IMR-90 (cell line): ENCODE results near the gene CD6. TPM values are rescaled to one million over a fixed set of nuclear protein-coding genes. Genes with fewer than 3 reads are reported as not detected.

Experiments
- ATAC-seq: fragments of 200-7000 bp; cut with Tn5 transposase; 2 replicates; pipeline ENCODE4 v1.9.1; 2020; ENCODE audit warnings: low read depth, mild to moderate bottlenecking, moderate library complexity
- BruUV-seq: library from RNA; stranded (reverse); fragments of 400-500 nt; replicated peaks from 2 replicates; lab custom pipeline; 2021; lab: Mats Ljungman, UMichigan
- CTCF ChIA-PET: fragments of 300-600 bp; formaldehyde crosslinking; extraction: SDS; loops from one replicate; lab custom pipeline; 2021; ENCODE audit warnings: antibody characterized with exemption; lab: Yijun Ruan, JAX
- POLR2A ChIA-PET: fragments of 300-600 bp; sonication (Branson Sonifier 250); formaldehyde crosslinking; loops from one replicate; lab custom pipeline; 2022; ENCODE audit warnings: antibody characterized with exemption; ENCODE audit not compliant: unreplicated experiment; lab: Charles Lee
- DNase-seq: peaks from one replicate; pipeline ENCODE4 v3.0.0; 2013
- H2AFZ ChIP-seq: replicated peaks from 2 replicates; pipeline ENCODE3; 2013; ENCODE audit warnings: low read length, mild to moderate bottlenecking; ENCODE audit not compliant: poor library complexity
- H2AK5ac ChIP-seq: 2 replicates; pipeline ENCODE4 v1.6.1; 2013; ENCODE audit warnings: low read depth, low read length, inconsistent platforms
- H2AK9ac ChIP-seq: replicated peaks from 2 replicates; pipeline ENCODE3; 2013; ENCODE audit warnings: mild to moderate bottlenecking, low read depth, low read length, moderate library complexity; ENCODE audit not compliant: poor library complexity
- H2BK120ac ChIP-seq: 2 replicates; pipeline ENCODE4 v1.6.1; 2013; ENCODE audit warnings: low read depth, low read length, inconsistent platforms
- H2BK15ac ChIP-seq: 3 replicates; pipeline ENCODE4 v1.6.1; 2013; ENCODE audit warnings: low read depth, low read length, inconsistent platforms
- H2BK20ac ChIP-seq: 2 replicates; pipeline ENCODE4 v1.6.1; 2013; ENCODE audit warnings: low read depth, mild to moderate bottlenecking, inconsistent platforms, low read length, moderate library complexity
- H2BK5ac ChIP-seq: 2 replicates; pipeline ENCODE4 v1.6.1; 2013; ENCODE audit warnings: mild to moderate bottlenecking, low read depth, low read length, inconsistent platforms; ENCODE audit not compliant: poor library complexity, severe bottlenecking
- H3K14ac ChIP-seq: replicated peaks from 2 replicates; pipeline ENCODE4 v1.6.1; 2013; ENCODE audit warnings: low read depth, low read length, inconsistent platforms
- H3K18ac ChIP-seq: 2 replicates; pipeline ENCODE4 v1.6.1; 2013; ENCODE audit warnings: low read depth, low read length, control low read depth
- H3K23ac ChIP-seq: 2 replicates; pipeline ENCODE4 v1.6.1; 2013; ENCODE audit warnings: low read depth, low read length, inconsistent platforms
- H3K27ac ChIP-seq: 2 replicates; pipeline ENCODE4 v1.5.1; 2013; ENCODE audit warnings: mild to moderate bottlenecking, control low read depth, low read length; ENCODE audit not compliant: insufficient read depth
- H3K27me3 ChIP-seq: 2 replicates; pipeline ENCODE4 v1.6.1; 2013; ENCODE audit warnings: low read length; ENCODE audit not compliant: control insufficient read depth, insufficient read depth
- H3K36me3 ChIP-seq: 2 replicates; pipeline ENCODE4 v1.6.1; 2013; ENCODE audit warnings: low read length, mixed read lengths; ENCODE audit not compliant: control insufficient read depth, insufficient read depth
- H3K4ac ChIP-seq: 2 replicates; pipeline ENCODE4 v1.6.1; 2013; ENCODE audit warnings: low read depth, low read length, inconsistent platforms
- H3K4me1 ChIP-seq: 2 replicates; pipeline ENCODE4 v1.6.1; 2013; ENCODE audit warnings: low read length, mixed read lengths; ENCODE audit not compliant: control insufficient read depth, insufficient read depth
- H3K4me2 ChIP-seq: 2 replicates; pipeline ENCODE4 v1.6.1; 2013; ENCODE audit warnings: low read depth, mild to moderate bottlenecking, control low read depth, low read length, moderate library complexity
- H3K4me3 ChIP-seq: 2 replicates; pipeline ENCODE4 v1.5.1; 2013; ENCODE audit warnings: low read depth, mild to moderate bottlenecking, control low read depth, low read length, moderate library complexity; ENCODE audit not compliant: insufficient read depth
- H3K56ac ChIP-seq: 2 replicates; pipeline ENCODE4 v1.6.1; 2013; ENCODE audit warnings: low read length, inconsistent platforms; ENCODE audit not compliant: insufficient read depth; ENCODE audit errors: extremely low read depth
- H3K79me1 ChIP-seq, 2 experiments: 2 replicates each; pipeline ENCODE4 v1.6.1; 2013; ENCODE audit warnings: low read length in 2 of 2, inconsistent platforms in 1 of 2, low read depth in 1 of 2
- H3K9ac ChIP-seq: 2 replicates; pipeline ENCODE4 v1.6.1; 2013; ENCODE audit warnings: low read depth, low read length, control low read depth
- H3K9me1 ChIP-seq: 2 replicates; pipeline ENCODE4 v1.6.1; 2013; ENCODE audit warnings: low read length, inconsistent platforms; ENCODE audit not compliant: insufficient read depth
- H3K9me3 ChIP-seq: 2 replicates; pipeline ENCODE4 v1.6.1; 2013; ENCODE audit warnings: low read length; ENCODE audit not compliant: control insufficient read depth, insufficient read depth
- H4K20me1 ChIP-seq: 2 replicates; pipeline ENCODE4 v1.6.1; 2013; ENCODE audit warnings: low read length, inconsistent platforms; ENCODE audit not compliant: insufficient read depth
- H4K5ac ChIP-seq: 2 replicates; pipeline ENCODE4 v1.6.1; 2013; ENCODE audit warnings: mild to moderate bottlenecking, low read depth, low read length, control low read depth
- H4K8ac ChIP-seq, 2 experiments: 2 replicates each; pipeline ENCODE4 v1.6.1; 2013; ENCODE audit warnings: low read depth in 2 of 2, low read length in 2 of 2, control low read depth in 1 of 2, inconsistent platforms in 1 of 2
- H4K91ac ChIP-seq: 2 replicates; pipeline ENCODE4 v1.6.1; 2013; ENCODE audit warnings: low read depth, low read length, inconsistent platforms; ENCODE audit not compliant: insufficient read depth
- BHLHE40 ChIP-seq: fragments of 150-350 bp; IDR thresholded peaks from 2 replicates; pipeline ENCODE4 v1.6.1; 2016; ENCODE audit warnings: mild to moderate bottlenecking, low read depth, low read length
- CHD1 ChIP-seq: IDR thresholded peaks from 2 replicates; pipeline ENCODE4 v1.6.1; 2012; ENCODE audit warnings: low read depth, low read length, improper control_type of control experiment
- FOS ChIP-seq: fragments of 150-350 bp; IDR thresholded peaks from 2 replicates; pipeline ENCODE4 v1.6.1; 2016; ENCODE audit warnings: low read depth, low read length
- MXI1 ChIP-seq: IDR thresholded peaks from 2 replicates; pipeline ENCODE4 v1.6.1; 2012; ENCODE audit warnings: low read depth, mild to moderate bottlenecking, low read length, moderate library complexity, borderline replicate concordance
- NFE2L2 ChIP-seq: fragments of 150-350 bp; IDR thresholded peaks from 2 replicates; pipeline ENCODE4 v1.6.1; 2016; ENCODE audit warnings: low read depth, mild to moderate bottlenecking, low read length
- POLR2A ChIP-seq: IDR thresholded peaks from 2 replicates; pipeline ENCODE4 v1.6.1; 2012; ENCODE audit warnings: mild to moderate bottlenecking, low read depth, low read length
- RAD21 ChIP-seq: IDR thresholded peaks from 2 replicates; pipeline ENCODE4 v1.6.1; 2012; ENCODE audit warnings: low read length, improper control_type of control experiment
- RCOR1 ChIP-seq: IDR thresholded peaks from 2 replicates; pipeline ENCODE4 v1.6.1; 2012; ENCODE audit warnings: mild to moderate bottlenecking, low read length, improper control_type of control experiment; ENCODE audit not compliant: insufficient replicate concordance
- SMC3 ChIP-seq: fragments of 150-350 bp; IDR thresholded peaks from 2 replicates; pipeline ENCODE4 v1.6.1; 2016; ENCODE audit warnings: low read depth, mild to moderate bottlenecking, antibody characterized with exemption, low read length, moderate library complexity
- WGBS, 2 experiments: methylation state at CpG; one replicate each; pipeline versions ENCODE4 v1.1.5 to v1.1.7; 2013; ENCODE audit warnings: missing lambda C conversion rate in 2 of 2; ENCODE audit not compliant: insufficient read length in 1 of 2; ENCODE audit errors: extremely low coverage in 2 of 2; 5-methylcytosine and 5-hydroxymethylcytosine counted together
- dilution Hi-C: fragments of 300-500 bp; cut with HindIII; formaldehyde crosslinking; loops from one replicate; pipeline ENCODE4 v1.14.3; 2018; ENCODE audit warnings: low sequenced_read_pairs; ENCODE audit not compliant: unreplicated experiment
- in situ Hi-C: fragments of 300-500 bp; cut with MboI; formaldehyde crosslinking; loops from 3 replicates; pipeline ENCODE4 v1.14.3; 2019; ENCODE audit warnings: low sequenced_read_pairs, inconsistent platforms, mixed read lengths
- intact Hi-C: fragments of 100-400 bp; cut with micrococcal nuclease; formaldehyde crosslinking; loops from 2 replicates; pipeline ENCODE4 v1.10.0; 2022
- polyA plus RNA-seq, 3 experiments: library from polyadenylated mRNA; depleted of rRNA; stranded (reverse); fragments of >200 nt; gene quantifications; 2 replicates each; pipeline ENCODE4 v1.2.3, GENCODE V29; 2012; ENCODE audit warnings: low replicate concordance in 1 of 3
- total RNA-seq: library from RNA; depleted of rRNA; stranded (reverse); fragments of >200 nt; gene quantifications from 2 replicates; pipeline ENCODE4 v1.2.3, GENCODE V29; 2012
- TF ChIP-seq, protein P1 (sequence below): conservative IDR thresholded peaks from 2 replicates; pipeline ENCODE4 v1.5.1; 2012; ENCODE audit warnings: mild to moderate bottlenecking, low read depth, low read length, improper control_type of control experiment

The CD6 gene
- total and polyA plus RNA-seq, 2 of the 4 experiments (the other 2 are of a cell fraction) = not detected

DNA sequence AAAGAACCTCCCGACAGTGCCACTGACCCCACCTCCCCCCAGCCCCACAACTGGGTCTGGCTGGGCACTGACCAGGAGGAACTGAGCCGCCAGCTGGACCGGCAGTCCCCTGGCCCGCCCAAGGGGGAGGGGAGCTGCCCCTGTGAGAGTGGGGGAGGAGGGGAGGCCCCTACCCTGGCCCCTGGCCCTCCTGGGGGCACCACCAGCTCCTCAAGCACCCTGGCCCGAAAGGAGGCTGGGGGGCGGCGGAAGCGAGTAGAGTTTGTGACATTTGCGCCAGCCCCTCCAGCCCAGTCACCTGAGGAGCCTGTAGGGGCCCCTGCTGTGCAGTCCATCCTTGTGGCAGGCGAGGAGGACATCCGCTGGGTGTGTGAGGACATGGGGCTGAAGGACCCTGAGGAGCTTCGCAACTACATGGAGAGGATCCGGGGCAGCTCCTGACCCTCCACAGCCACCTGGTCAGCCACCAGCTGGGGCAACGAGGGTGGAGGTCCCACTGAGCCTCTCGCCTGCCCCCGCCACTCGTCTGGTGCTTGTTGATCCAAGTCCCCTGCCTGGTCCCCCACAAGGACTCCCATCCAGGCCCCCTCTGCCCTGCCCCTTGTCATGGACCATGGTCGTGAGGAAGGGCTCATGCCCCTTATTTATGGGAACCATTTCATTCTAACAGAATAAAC, 34.9 kb upstream of the CD6 start:
- H3K79me1 ChIP-seq = no peaks in the 10 kb centered on the region
- no peak overlapping the region for H2BK5ac ChIP-seq
- no peak overlapping the region for H3K4me3 ChIP-seq
- H2AFZ ChIP-seq = no peak overlapping the region
- H3K56ac ChIP-seq = no peak overlapping the region
- WGBS, 2 experiments = 93% methylated on average over 3 of the region's 18 CpGs; no CpG with 5 or more reads in 1 of the 2 experiments
- no peak overlapping the region for H3K9ac ChIP-seq
- no peak overlapping the region for H3K27ac ChIP-seq
- in situ Hi-C loops = no loop called here
- no peak overlapping the region for H2BK15ac ChIP-seq
- CTCF ChIA-PET = no interaction called here
- no peak overlapping the region for H4K5ac ChIP-seq
- no peak overlapping the region for H3K18ac ChIP-seq
- no peak for DNase-seq
- no peak overlapping the region for H3K23ac ChIP-seq
- no peak for ATAC-seq
- intact Hi-C loops = no loop called here
- peak overlapping the region; percentile 62 for H2AK9ac ChIP-seq
- TSS peak; percentile 76 for BruUV-seq
- H3K14ac ChIP-seq = no peak overlapping the region
- no peak overlapping the region for H2AK5ac ChIP-seq
- no peaks in the 10 kb centered on the region for H3K9me1 ChIP-seq
- no peaks in the 10 kb centered on the region; the same call in 1 of the 2 replicates for H3K4me1 ChIP-seq
- no peak overlapping the region for H4K8ac ChIP-seq
- no peak overlapping the region for H2BK120ac ChIP-seq
- TF ChIP-seq POLR2A = no peak
- no peak for TF ChIP-seq RAD21
- TF ChIP-seq FOS = no peak
- TF ChIP-seq, protein P1, sequence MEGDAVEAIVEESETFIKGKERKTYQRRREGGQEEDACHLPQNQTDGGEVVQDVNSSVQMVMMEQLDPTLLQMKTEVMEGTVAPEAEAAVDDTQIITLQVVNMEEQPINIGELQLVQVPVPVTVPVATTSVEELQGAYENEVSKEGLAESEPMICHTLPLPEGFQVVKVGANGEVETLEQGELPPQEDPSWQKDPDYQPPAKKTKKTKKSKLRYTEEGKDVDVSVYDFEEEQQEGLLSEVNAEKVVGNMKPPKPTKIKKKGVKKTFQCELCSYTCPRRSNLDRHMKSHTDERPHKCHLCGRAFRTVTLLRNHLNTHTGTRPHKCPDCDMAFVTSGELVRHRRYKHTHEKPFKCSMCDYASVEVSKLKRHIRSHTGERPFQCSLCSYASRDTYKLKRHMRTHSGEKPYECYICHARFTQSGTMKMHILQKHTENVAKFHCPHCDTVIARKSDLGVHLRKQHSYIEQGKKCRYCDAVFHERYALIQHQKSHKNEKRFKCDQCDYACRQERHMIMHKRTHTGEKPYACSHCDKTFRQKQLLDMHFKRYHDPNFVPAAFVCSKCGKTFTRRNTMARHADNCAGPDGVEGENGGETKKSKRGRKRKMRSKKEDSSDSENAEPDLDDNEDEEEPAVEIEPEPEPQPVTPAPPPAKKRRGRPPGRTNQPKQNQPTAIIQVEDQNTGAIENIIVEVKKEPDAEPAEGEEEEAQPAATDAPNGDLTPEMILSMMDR = no peak
- no peak for TF ChIP-seq NFE2L2
- TF ChIP-seq CHD1 = no peak
- TF ChIP-seq RCOR1 = no peak
- no peak for TF ChIP-seq MXI1
- TF ChIP-seq BHLHE40 = no peak
- no peak for TF ChIP-seq SMC3
- no peaks in the 10 kb centered on the region for H4K20me1 ChIP-seq
- H3K4ac ChIP-seq = no peak overlapping the region
- H2BK20ac ChIP-seq = no peak overlapping the region
- H3K9me3 ChIP-seq = no peaks in the 10 kb centered on the region
- no peak overlapping the region for H4K91ac ChIP-seq
- H3K36me3 ChIP-seq = peaks cover 39% of the 10 kb centered on the region
- POLR2A ChIA-PET = no interaction called here
- H3K4me2 ChIP-seq = no peak overlapping the region
- dilution Hi-C loops = no loop called here
- no peaks in the 10 kb centered on the region for H3K27me3 ChIP-seq
